DND-41 (cell line): ENCODE measurements around the gene PKNOX1.
"Not testable (repeated sequence)": the region's sequence is repeated elsewhere in the genome, so short reads cannot be mapped to it uniquely, and the experiment has no call there.

ENCODE experiments used
- ATAC-seq: fragments of 200-7000 bp; cut with Tn5 transposase; 3 replicates; pipeline ENCODE4 v1.9.1; 2021; ENCODE audit warnings: low read depth; ENCODE audit not compliant: insufficient read depth
- DNase-seq: peaks from one replicate; pipeline ENCODE4 v3.0.0-alpha.2; 2020
- H2AFZ ChIP-seq: 2 replicates; pipeline ENCODE4 v1.6.0; 2012; ENCODE audit warnings: low read depth, low read length
- H3K27ac ChIP-seq: 2 replicates; pipeline ENCODE4 v1.5.1; 2012; ENCODE audit warnings: low read length, inconsistent platforms
- H3K27me3 ChIP-seq: fragments of 200-600 bp; sonication (generic); 2 replicates; pipeline ENCODE4 v1.6.0; 2012; ENCODE audit warnings: low read length, mild to moderate bottlenecking, inconsistent platforms; ENCODE audit not compliant: insufficient read depth, poor library complexity
- H3K36me3 ChIP-seq: 2 replicates; pipeline ENCODE4 v1.5.1; 2012; ENCODE audit warnings: low read length, inconsistent platforms; ENCODE audit not compliant: insufficient read depth
- H3K4me1 ChIP-seq: 2 replicates; pipeline ENCODE4 v1.5.1; 2012; ENCODE audit warnings: mild to moderate bottlenecking, low read length; ENCODE audit not compliant: insufficient read depth
- H3K4me2 ChIP-seq: 2 replicates; pipeline ENCODE4 v1.6.0; 2012; ENCODE audit warnings: mild to moderate bottlenecking, moderate library complexity, low read length, inconsistent platforms; ENCODE audit not compliant: insufficient read depth
- H3K4me3 ChIP-seq, 2 experiments: fragments of 200-600 bp in 1 of 2; shearing (Covaris generic) in 1 of 2; 2 replicates each; pipeline ENCODE4 v1.5.1; 2012 to 2016; ENCODE audit warnings: inconsistent platforms in 2 of 2, low read length in 2 of 2, mild to moderate bottlenecking in 2 of 2, low read depth in 1 of 2, moderate library complexity in 1 of 2
- H3K79me2 ChIP-seq: 2 replicates; pipeline ENCODE4 v1.6.0; 2012; ENCODE audit warnings: low read length, inconsistent platforms; ENCODE audit not compliant: insufficient read depth
- H3K9ac ChIP-seq: 2 replicates; pipeline ENCODE4 v1.6.0; 2012; ENCODE audit warnings: low read depth, mild to moderate bottlenecking, inconsistent platforms, low read length, moderate library complexity
- H3K9me3 ChIP-seq: 2 replicates; pipeline ENCODE4 v1.5.1; 2012; ENCODE audit warnings: low read length, moderate library complexity, mild to moderate bottlenecking, inconsistent platforms; ENCODE audit not compliant: insufficient read depth, severe bottlenecking
- H4K20me1 ChIP-seq: 2 replicates; pipeline ENCODE4 v1.6.0; 2012; ENCODE audit warnings: low read length; ENCODE audit not compliant: insufficient read depth
- CTCF ChIP-seq: IDR thresholded peaks from 2 replicates; pipeline ENCODE4 v1.5.1; 2012; ENCODE audit warnings: borderline replicate concordance, low read length, moderate library complexity, mild to moderate bottlenecking; ENCODE audit not compliant: poor library complexity, severe bottlenecking; ENCODE audit errors: extremely low read depth
- EZH2 ChIP-seq: IDR thresholded peaks from 3 replicates; pipeline ENCODE4 v1.6.1; 2012; ENCODE audit warnings: borderline replicate concordance, low read depth, mild to moderate bottlenecking, moderate library complexity, low read length, inconsistent platforms; ENCODE audit not compliant: severe bottlenecking

The PKNOX1 gene

GRCh38 chr21:42937034-42937940 is 37.1 kb upstream of the PKNOX1 start:
- not testable (repeated sequence) for ATAC-seq, DNase-seq, H3K4me1 ChIP-seq, H2AFZ ChIP-seq, H3K9ac ChIP-seq, H3K27me3 ChIP-seq, H4K20me1 ChIP-seq, H3K79me2 ChIP-seq, H3K4me2 ChIP-seq, H3K9me3 ChIP-seq, H3K4me3 ChIP-seq, H3K27ac ChIP-seq, H3K36me3 ChIP-seq

DNA sequence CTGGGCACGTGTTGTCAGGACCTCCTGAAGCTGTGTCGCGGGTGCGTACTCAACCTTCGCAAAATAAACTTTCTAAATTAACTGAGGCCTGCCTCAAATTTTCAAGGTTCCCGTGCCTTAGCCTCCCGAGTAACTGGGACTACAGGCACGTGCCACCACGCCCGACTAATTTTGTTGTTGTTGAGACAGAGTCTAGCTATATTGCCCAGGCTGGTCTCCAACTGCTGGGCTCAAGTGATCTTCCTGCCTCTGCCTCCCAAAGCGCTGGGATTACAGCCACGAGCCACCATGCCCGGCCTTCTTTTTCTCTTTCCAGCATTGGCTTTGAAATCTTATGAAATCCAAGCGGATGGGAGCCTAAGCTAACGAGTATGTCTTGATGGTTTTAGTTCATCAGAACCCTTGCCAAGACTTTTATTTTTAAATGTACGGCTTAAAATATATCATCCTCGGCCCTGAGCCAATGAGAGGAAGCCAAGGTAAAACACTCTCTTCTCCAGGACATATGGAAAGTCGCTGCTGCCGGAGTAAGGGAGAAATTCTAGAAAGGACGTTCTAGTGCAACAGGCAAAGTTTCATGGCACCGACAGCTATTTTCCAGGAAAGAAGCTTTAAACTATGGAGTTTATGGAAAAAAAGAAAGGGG is 36.3 kb upstream of the PKNOX1 start:
- Histone ChIP-seq H3K36me3 (no peaks in the 10 kb centered on the region), H3K9me3 (no peaks in the 10 kb centered on the region), H3K27me3 (no peaks in the 10 kb centered on the region), H3K27ac (no peak overlapping the region), H3K9ac (no peak overlapping the region), H3K4me2 (no peak overlapping the region), H4K20me1 (no peaks in the 10 kb centered on the region), H2AFZ (no peak overlapping the region), H3K79me2 (no peaks in the 10 kb centered on the region), H3K4me3 (no peak overlapping the region), H3K4me1 (no peaks in the 10 kb centered on the region)
- no peak for TF ChIP-seq CTCF
- TF ChIP-seq EZH2 = no peak
- no peak for ATAC-seq
- no peak for DNase-seq

DNA sequence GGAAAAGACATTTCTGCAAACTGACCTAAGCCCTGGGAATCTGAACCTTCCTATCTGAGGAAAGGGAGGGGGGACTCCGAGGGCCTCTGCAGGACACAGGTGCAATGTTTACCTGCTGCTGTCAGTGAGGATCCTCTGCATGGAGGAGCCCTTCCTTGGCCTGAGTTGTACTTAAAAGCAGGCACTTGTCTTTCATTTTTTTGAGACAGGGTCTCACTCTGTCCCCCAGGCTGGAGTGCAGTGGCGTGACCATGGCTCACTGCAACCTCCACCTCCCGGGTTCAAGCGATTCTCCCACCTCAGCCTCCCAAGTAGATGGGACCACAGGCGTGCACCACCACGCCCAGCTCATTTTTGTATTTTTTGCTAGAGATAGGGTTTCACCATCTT is 35.8 kb upstream of the PKNOX1 start:
- H3K27ac ChIP-seq, DNase-seq, H3K4me2 ChIP-seq, H3K27me3 ChIP-seq, H3K9ac ChIP-seq, H3K4me3 ChIP-seq, H3K4me1 ChIP-seq, H2AFZ ChIP-seq, H3K9me3 ChIP-seq, ATAC-seq, H3K36me3 ChIP-seq, H4K20me1 ChIP-seq, H3K79me2 ChIP-seq: not testable (repeated sequence)

GRCh38 chr21:42939582-42940413 is 34.6 kb upstream of the PKNOX1 start:
- H3K9me3 ChIP-seq = no peaks in the 10 kb centered on the region
- no peak for TF ChIP-seq CTCF
- TF ChIP-seq EZH2 = no peak
- H3K9ac ChIP-seq = no peak overlapping the region
- H3K36me3 ChIP-seq = no peaks in the 10 kb centered on the region
- no peak overlapping the region for H3K4me3 ChIP-seq
- no peak for DNase-seq
- H4K20me1 ChIP-seq = no peaks in the 10 kb centered on the region
- no peak overlapping the region for H2AFZ ChIP-seq
- no peaks in the 10 kb centered on the region for H3K27me3 ChIP-seq
- H3K27ac ChIP-seq = no peak overlapping the region
- no peak overlapping the region for H3K4me2 ChIP-seq
- no peaks in the 10 kb centered on the region for H3K4me1 ChIP-seq
- no peaks in the 10 kb centered on the region for H3K79me2 ChIP-seq
- ATAC-seq = no peak
